ENCODE results near the gene NXPE3.
"Not testable (repeated sequence)": the region's sequence is repeated elsewhere in the genome, so short reads cannot be mapped to it uniquely, and the experiment has no call there.

NXPE3 gene

GRCh38 chr3:101779047-101779821, at the start of gene NXPE3:
NXPE3 (plus strand) TSS chr3:101779211; CDS start chr3:101785597, 6,386 bp downstream.
- peak; percentile 57 to 88 for DNase-seq

- no peak for DNase-seq
These were observed 49.4 kb upstream of the NXPE3 start for GRCh38 chr3:101729586-101729985.

- DNase-seq = no peak
These were observed 48.2 kb upstream of the NXPE3 start for GRCh38 chr3:101730839-101731238.

GRCh38 chr3:101732240-101732641, 46.8 kb upstream of the NXPE3 start:
- DNase-seq = no peak

GRCh38 chr3:101735833-101736232, 43.2 kb upstream of the NXPE3 start:
- no peak for DNase-seq

DNA sequence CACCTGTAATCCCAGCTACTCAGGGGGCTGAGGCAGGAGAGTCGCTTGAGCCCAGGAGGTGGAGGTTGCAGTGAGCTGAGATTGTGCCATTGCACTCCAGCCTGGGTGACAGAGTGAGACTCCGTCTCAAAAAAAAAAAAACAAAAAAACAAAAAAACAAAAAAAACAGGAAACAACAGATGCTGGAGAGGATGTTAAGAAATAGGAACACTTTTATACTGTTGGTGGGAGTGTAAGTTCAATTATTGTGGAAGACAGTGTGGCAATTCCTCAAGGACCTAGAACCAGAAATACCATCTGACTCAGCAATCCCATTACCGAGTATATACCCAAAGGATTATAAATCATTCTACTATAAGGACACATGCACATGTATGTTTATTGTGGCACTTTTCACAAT, 37.1 kb upstream of the NXPE3 start:
- DNase-seq = not testable (repeated sequence)

- DNase-seq = no peak
These were observed 34.2 kb upstream of the NXPE3 start for GRCh38 chr3:101744811-101745210.

GRCh38 chr3:101745934-101746333, 33.1 kb upstream of the NXPE3 start:
- DNase-seq = not testable (repeated sequence)

GRCh38 chr3:101753386-101754113, 25.5 kb upstream of the NXPE3 start:
- not testable (repeated sequence) for DNase-seq

DNA sequence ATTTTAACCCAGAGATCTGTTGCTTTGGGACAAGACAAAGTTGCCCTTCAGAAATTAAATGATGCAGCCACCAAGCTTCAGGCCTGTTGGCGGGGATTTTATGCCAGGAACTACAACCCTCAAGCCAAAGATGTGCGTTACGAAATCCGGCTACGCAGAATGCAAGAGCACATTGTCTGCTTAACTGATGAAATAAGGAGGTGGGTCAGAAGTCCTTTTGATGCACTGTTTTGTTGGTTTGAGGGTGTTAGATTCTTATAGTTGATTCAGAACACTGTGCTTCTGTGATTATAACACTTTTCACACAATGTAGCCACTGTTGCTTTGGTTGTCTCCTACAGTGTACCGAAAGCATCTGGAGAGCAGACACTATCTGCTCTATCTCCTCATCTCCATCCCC, 20.8 kb upstream of the NXPE3 start:
- no peak for DNase-seq

DNA sequence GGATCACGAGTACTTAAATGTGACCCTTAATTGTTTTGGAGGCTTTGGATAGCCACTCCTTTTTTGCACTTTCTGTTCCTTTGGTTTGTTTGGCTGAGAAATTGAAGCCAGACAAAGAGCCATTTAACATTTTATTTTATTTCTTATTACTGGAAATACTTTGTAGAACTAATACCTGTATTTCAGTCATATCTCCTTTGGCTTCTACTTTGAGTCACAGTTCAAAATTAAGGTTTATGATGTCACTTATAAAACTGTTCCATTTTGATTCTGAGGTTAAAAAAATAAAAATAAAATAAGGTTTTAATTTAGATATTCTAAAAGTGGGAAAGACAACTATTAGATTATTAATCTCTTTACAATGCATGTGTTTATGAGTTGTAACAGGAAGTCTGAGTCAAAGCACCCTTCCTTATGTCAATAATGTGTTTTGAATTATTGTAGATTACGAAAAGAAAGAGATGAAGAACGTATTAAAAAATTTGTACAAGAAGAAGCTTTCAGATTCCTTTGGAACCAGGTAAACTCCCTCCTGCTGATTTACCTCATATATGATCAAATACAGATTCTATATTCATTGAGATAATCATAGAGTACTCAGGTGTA, 16.9 kb upstream of the NXPE3 start:
- no peak for DNase-seq

- not testable (repeated sequence) for DNase-seq
These were observed 1.2 kb upstream of the NXPE3 start for GRCh38 chr3:101777745-101778281.

DNA sequence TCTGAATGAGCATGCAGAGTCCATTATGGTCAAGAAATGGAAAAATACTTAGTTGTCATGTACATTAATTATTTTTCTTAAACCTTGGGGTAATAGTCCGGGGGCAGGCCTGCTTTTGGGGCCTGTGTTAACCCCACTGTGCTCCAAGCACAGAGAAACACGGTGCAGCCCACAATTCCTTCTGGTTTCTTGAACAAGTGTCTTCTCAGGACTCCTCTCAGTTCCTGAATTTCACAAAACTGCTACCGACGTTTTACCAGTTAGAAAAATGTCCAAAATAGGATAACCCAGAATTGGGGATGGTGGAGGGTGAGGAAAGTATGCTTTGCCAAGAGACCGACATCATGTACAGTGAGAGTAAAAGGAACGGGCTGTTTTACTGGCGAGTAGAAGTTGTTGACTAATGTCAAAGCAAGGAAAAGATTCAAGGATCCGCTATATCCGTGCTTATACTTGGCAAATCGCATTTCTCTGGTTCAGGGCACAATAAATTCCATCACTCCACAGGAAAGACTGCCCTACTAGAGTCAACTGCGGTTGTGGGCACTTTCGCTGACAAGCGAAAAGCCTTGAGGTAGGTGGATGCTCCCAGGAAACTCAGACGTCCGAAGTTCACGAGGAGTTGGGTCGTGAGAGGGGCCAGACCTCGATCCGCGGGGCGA, 495 bp upstream of the NXPE3 start:
- no peak for DNase-seq

GRCh38 chr3:101779822-101780381, 891 bp downstream of the NXPE3 start:
- DNase-seq = peak; percentile 8 to 34

DNA sequence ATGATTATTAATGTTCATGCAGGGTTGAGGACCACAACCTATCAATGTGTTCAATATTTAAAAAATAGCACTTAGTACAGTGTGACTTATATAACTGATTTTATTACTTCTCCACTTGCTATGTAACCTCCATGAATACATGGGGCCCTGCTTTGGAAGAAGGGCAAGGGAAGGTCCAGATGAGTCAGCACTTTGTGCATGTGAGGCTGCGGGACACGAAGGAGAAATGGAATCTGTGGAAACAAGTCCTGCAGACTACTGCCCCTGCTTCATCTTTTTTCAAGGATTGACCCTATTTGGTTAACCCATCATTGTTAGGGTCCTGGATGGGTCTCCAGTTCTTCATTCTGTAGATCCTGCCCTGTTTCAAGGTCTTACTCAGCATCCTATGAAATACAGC, 1.6 kb downstream of the NXPE3 start:
- DNase-seq = peak in 1 of 2 experiments; percentile 5

DNA sequence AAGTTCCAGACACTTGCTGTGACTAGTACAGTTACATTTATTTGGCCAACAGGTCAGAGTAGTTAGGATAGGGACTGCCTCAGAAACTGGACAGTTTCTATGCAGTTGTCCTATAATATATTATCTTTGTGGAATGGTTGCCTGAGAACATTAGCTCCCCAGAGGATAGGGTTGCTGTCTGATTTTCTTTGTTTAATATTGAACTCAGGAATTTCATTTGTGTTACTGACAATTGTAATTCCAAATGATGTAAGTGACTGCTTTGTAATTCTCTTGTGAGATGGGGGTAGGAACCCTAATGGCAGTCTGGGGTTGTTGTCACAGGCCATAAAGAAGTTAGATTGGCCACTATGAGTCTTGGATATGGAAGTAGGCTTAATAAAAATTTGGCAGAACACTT, 2.2 kb downstream of the NXPE3 start:
- DNase-seq = no peak

DNA sequence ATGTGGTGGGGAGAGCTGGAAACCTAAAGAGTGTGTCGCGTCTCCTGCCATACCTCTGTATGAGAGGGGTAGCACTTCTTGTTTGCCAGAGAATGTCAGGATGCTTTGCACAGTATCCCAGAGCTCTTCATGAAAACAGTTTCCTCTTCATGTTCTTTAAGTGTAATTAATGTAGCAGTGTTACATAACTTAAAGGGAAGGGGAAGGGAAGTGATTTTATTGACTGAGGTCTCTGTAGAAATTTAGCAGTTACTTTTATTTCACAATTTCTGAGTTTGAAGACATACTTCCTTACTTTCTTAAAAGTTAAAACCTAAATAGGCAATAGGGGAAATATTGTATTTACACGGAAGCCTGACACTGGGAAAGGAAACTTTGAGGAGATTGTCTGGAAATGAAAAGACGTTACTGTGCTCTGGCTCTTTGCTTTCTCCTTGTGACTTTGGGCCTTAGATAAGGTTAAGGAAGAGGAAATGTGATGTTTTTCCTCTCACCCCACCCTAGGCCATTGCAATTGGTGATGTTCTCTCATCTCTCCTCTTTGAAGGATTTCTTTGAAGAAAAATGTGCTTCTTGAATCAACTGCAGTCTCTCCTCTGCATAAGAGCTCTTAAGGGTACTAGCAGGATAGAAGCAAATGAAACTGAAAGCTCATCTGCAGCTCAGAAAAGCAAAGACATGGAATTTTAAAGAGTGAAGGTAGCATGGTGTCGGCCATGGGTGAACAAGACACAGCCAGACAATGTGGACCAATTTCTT, 6.0 kb downstream of the NXPE3 start:
- DNase-seq = no peak

DNA sequence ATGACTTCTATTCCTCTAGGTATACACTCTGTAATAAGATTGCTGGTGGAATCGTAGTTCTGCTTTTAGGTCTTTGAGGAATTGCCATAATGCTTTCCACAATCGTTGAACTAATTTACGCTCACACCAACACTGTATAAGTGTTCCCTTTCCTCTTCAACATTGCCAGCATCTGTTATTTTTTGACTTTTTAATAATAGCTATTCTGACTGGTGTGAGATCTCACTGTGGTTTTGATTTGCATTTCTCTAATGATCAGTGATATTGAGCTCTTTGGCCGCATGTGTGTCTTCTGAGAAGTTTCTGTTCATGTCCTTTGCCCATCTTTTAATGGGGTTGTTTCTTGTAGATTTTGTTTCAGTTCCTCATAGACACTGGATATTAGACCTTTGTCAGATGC, 12.8 kb downstream of the NXPE3 start:
- DNase-seq = no peak

- no peak for DNase-seq
These were observed 17.2 kb downstream of the NXPE3 start for GRCh38 chr3:101796077-101796680.

GRCh38 chr3:101801174-101801573, 22.2 kb downstream of the NXPE3 start:
- no peak for DNase-seq

DNA sequence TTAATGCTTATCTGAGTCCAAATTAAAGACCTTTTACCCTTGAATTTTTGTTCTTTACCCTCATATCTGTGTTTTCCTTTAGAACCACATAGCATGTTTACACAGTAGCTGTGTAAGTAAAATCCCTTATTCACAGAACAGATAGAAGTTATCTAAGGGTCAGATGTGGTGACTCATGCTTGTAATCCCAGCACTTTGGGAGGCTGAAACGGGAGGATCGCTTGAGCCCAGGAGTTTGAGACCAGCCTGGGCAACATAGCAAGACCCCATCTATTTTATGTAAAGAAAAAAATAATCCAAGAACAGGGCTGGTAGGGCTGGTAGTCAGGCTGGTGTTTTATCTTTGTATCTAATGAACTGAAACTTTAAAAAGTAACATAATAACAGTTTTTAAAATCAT, 23.2 kb downstream of the NXPE3 start:
- DNase-seq = no peak

Measured in NCI-H446 (cell line).